Measurements from ENCODE around the gene MPHOSPH9.
A peak's percentile ranks its signal among the peaks of the same experiment; 100 is the strongest.

Gene MPHOSPH9

GRCh38 chr12:123141615-123142517, 91.1 kb downstream of the MPHOSPH9 start:
- ChIA-PET POLR2A (ENCODE audit: low non-redundant PET) (no interaction called here), CTCF (interaction anchor here (0.5 to 0.7 kb wide), 2 partner anchors 163 to 294 kb away, joined by 3 read pairs; no protein-coding TSS in a partner anchor)
- peak overlapping the region; percentile 49 for H3K27ac ChIP-seq
- peak; percentile 39 for DNase-seq (ENCODE audit: low spot score)
- no peak for TF ChIP-seq CTCF (conservative IDR thresholded peaks at IDR 0.05; ENCODE audit: low read depth)

GRCh38 chr12:123140676-123141614, 92.0 kb downstream of the MPHOSPH9 start:
- CTCF ChIA-PET, result interaction anchor here (0.6 kb wide), 2 partner anchors 93 to 96 kb away, joined by 3 to 5 read pairs; no protein-coding TSS in a partner anchor
- DNase-seq (ENCODE audit: low spot score), result no peak
- H3K27ac ChIP-seq, result peak overlapping the region; percentile 49
- no peak for TF ChIP-seq CTCF (conservative IDR thresholded peaks at IDR 0.05; ENCODE audit: low read depth)
- POLR2A ChIA-PET (ENCODE audit: low non-redundant PET), result no interaction called here

GRCh38 chr12:123139926-123140675, 92.8 kb downstream of the MPHOSPH9 start:
- TF ChIP-seq CTCF (conservative IDR thresholded peaks at IDR 0.05; ENCODE audit: low read depth), result no peak
- no peak for DNase-seq (ENCODE audit: low spot score)
- POLR2A ChIA-PET (ENCODE audit: low non-redundant PET), result no interaction called here
- CTCF ChIA-PET, result interaction anchor here (0.6 kb wide), 2 partner anchors 93 to 95 kb away, joined by 3 to 5 read pairs; no protein-coding TSS in a partner anchor
- H3K27ac ChIP-seq, result peak overlapping the region; percentile 46

- no peak for TF ChIP-seq CTCF (conservative IDR thresholded peaks at IDR 0.05; ENCODE audit: low read depth)
- DNase-seq (ENCODE audit: low spot score), result no peak
- POLR2A ChIA-PET (ENCODE audit: low non-redundant PET), result no interaction called here
- CTCF ChIA-PET, result no interaction called here
- no peak overlapping the region for H3K27ac ChIP-seq
Measured at GRCh38 chr12:123135688-123136087, 97.3 kb downstream of the MPHOSPH9 start.

- ChIA-PET CTCF (no interaction called here), POLR2A (ENCODE audit: low non-redundant PET) (no interaction called here)
- TF ChIP-seq CTCF (conservative IDR thresholded peaks at IDR 0.05; ENCODE audit: low read depth), result no peak
- no peak overlapping the region for H3K27ac ChIP-seq
- DNase-seq (ENCODE audit: low spot score), result no peak
Measured at GRCh38 chr12:123134826-123135225, 98.1 kb downstream of the MPHOSPH9 start.

GRCh38 chr12:123134271-123134671, 98.7 kb downstream of the MPHOSPH9 start:
- DNase-seq (ENCODE audit: low spot score), result no peak
- no peak for TF ChIP-seq CTCF (conservative IDR thresholded peaks at IDR 0.05; ENCODE audit: low read depth)
- H3K27ac ChIP-seq, result no peak overlapping the region
- ChIA-PET CTCF (no interaction called here), POLR2A (ENCODE audit: low non-redundant PET) (no interaction called here)
